Upper lobe of left lung (tissue), 4 donors: ENCODE data around the gene WDR26.

ENCODE experiments used
- CTCF ChIP-seq, 6 experiments: fragments of 450-650 bp in 4 of 6; fragments of 200-600 bp in 2 of 6; sonication (generic) in 2 of 6; IDR thresholded peaks; one replicate each; pipeline ENCODE4 v1.5.1; 2016 to 2019; ENCODE audit warnings: antibody characterized with exemption in 6 of 6
- EP300 ChIP-seq, 4 donors: sonication (generic); formaldehyde crosslinking; IDR thresholded peaks; one replicate each; pipeline ENCODE4 v1.5.1; 2017; ENCODE audit warnings: antibody characterized with exemption in 4 of 4, control low read depth in 2 of 4
- POLR2A ChIP-seq, 4 donors: fragments of 450-650 bp; IDR thresholded peaks; one replicate each; pipeline ENCODE4 v1.5.1; 2016 to 2017; ENCODE audit warnings: antibody characterized with exemption in 4 of 4, mild to moderate bottlenecking in 2 of 4

GRCh38 chr1:224393294-224393693 lies 41.3 kb downstream of the WDR26 start:
- no peak for TF ChIP-seq CTCF (IDR thresholded peaks at IDR 0.05)
- no peak for TF ChIP-seq EP300 (IDR thresholded peaks at IDR 0.05)
- no peak for TF ChIP-seq POLR2A (IDR thresholded peaks at IDR 0.05)
